ENCODE measurements around the gene RFX8.

- no peak for TF ChIP-seq CTCF (IDR thresholded peaks at IDR 0.05)
- TF ChIP-seq POLR2A (IDR thresholded peaks at IDR 0.05), result no peak
Measured at GRCh38 chr2:101521487-101521886, 46.6 kb upstream of the RFX8 start.

All from lower leg skin (tissue), 3 donors.